HCT116 (cell line): Measurements from ENCODE around the gene SIVA1. TPM values are rescaled to one million over a fixed set of nuclear protein-coding genes. Genes with fewer than 3 reads are reported as not detected.

Source experiments
- ATAC-seq: fragments of 200-7000 bp; cut with Tn5 transposase; 2 replicates; pipeline ENCODE4 v1.9.1; 2020; ENCODE audit warnings: mild to moderate bottlenecking, moderate library complexity
- BruUV-seq: library from RNA; stranded (reverse); fragments of 400-500 nt; replicated peaks from 2 replicates; lab custom pipeline; 2021; lab: Mats Ljungman, UMichigan
- CTCF ChIA-PET: fragments of 300-600 bp; sonication (Branson Sonifier 250); formaldehyde crosslinking; loops from one replicate; lab custom pipeline; 2021; ENCODE audit warnings: antibody characterized with exemption; lab: Charles Lee
- POLR2A ChIA-PET: fragments of 300-600, 350-600 bp; sonication (Branson Sonifier 250); formaldehyde crosslinking; loops from one replicate; lab custom pipeline; 2021; ENCODE audit warnings: antibody characterized with exemption; lab: Charles Lee
- RAD21 ChIA-PET, 2 experiments: fragments of 300-600 bp; sonication (Branson Sonifier 250); formaldehyde crosslinking; loops; one replicate each; lab custom pipeline; 2023; ENCODE audit warnings: low total read pairs in 2 of 2; ENCODE audit not compliant: uncharacterized antibody in 2 of 2, unreplicated experiment in 2 of 2, low non-redundant PET in 1 of 2; lab: Charles Lee
- DNase-seq: peaks from one replicate; pipeline ENCODE4 v3.0.0-alpha.2; 2010; ENCODE audit warnings: low read depth, low spot score
- H2AFZ ChIP-seq: fragments of 200-600 bp; shearing (Covaris generic), sonication (generic); 2 replicates; pipeline ENCODE4 v1.6.1; 2017; ENCODE audit warnings: low read depth, mixed run types, mixed read lengths, antibody characterized with exemption, low read length; ENCODE audit not compliant: poor library complexity, severe bottlenecking
- H3K27ac ChIP-seq: 2 replicates; pipeline ENCODE4 v1.5.1; 2012; ENCODE audit warnings: low read depth, low read length
- H3K27me3 ChIP-seq: fragments of 200-600 bp; sonication (generic); 2 replicates; pipeline ENCODE4 v1.6.1; 2016; ENCODE audit warnings: mixed run types, low read length, mixed read lengths; ENCODE audit not compliant: insufficient read depth
- H3K36me3 ChIP-seq, 2 experiments: fragments of 200-500 bp in 1 of 2; fragments of 200-600 bp in 1 of 2; sonication (Bioruptor generic) in 1 of 2; sonication (generic) in 1 of 2; 2 replicates each; pipeline versions ENCODE4 v1.5.1 to v1.6.1; 2014 to 2016; ENCODE audit warnings: low read length in 2 of 2, inconsistent platforms in 1 of 2, mixed read lengths in 1 of 2, mixed run types in 1 of 2; ENCODE audit not compliant: insufficient read depth in 2 of 2, control insufficient read depth in 1 of 2
- H3K4me1 ChIP-seq, 2 experiments: fragments of 200-600 bp in 1 of 2; sonication (generic) in 1 of 2; 2 replicates each; pipeline versions ENCODE4 v1.5.1 to v1.6.1; 2012 to 2017; ENCODE audit warnings: low read length in 2 of 2, inconsistent platforms in 1 of 2, mild to moderate bottlenecking in 1 of 2, mixed read lengths in 1 of 2, mixed run types in 1 of 2, moderate library complexity in 1 of 2; ENCODE audit not compliant: insufficient read depth in 2 of 2, control insufficient read depth in 1 of 2
- H3K4me2 ChIP-seq: fragments of 200-600 bp; sonication (generic); 2 replicates; pipeline ENCODE4 v1.6.1; 2017; ENCODE audit warnings: mixed run types, low read length, mixed read lengths
- H3K4me3 ChIP-seq, 2 experiments: fragments of 200-600 bp in 1 of 2; sonication (generic) in 1 of 2; replicated peaks in 1 of 2; 2 replicates each; pipeline ENCODE4 v1.5.1; 2011 to 2016; ENCODE audit warnings: low read length in 2 of 2, control low read depth in 1 of 2, low read depth in 1 of 2, mild to moderate bottlenecking in 1 of 2, mixed read lengths in 1 of 2, mixed run types in 1 of 2
- H3K79me2 ChIP-seq: fragments of 200-600 bp; sonication (generic); 2 replicates; pipeline ENCODE4 v1.6.1; 2017; ENCODE audit warnings: mild to moderate bottlenecking, mixed run types, low read length, moderate library complexity, mixed read lengths; ENCODE audit not compliant: insufficient read depth
- H3K9ac ChIP-seq: fragments of 200-600 bp; sonication (generic); 2 replicates; pipeline ENCODE4 v1.6.1; 2016; ENCODE audit warnings: low read length, mixed read lengths
- H3K9me2 ChIP-seq: fragments of 200-600 bp; sonication (generic), shearing (Covaris generic); 2 replicates; pipeline ENCODE4 v1.6.1; 2017; ENCODE audit warnings: mixed run types, mild to moderate bottlenecking, moderate library complexity; ENCODE audit not compliant: insufficient read depth
- H3K9me3 ChIP-seq, 2 experiments: fragments of 200-500 bp in 1 of 2; fragments of 200-600 bp in 1 of 2; sonication (Bioruptor generic) in 1 of 2; sonication (generic) in 1 of 2; 2 replicates each; pipeline ENCODE4 v1.6.1; 2014 to 2017; ENCODE audit warnings: low read length in 2 of 2, mixed read lengths in 2 of 2, inconsistent platforms in 1 of 2, low read depth in 1 of 2, mild to moderate bottlenecking in 1 of 2, mixed run types in 1 of 2, moderate library complexity in 1 of 2; ENCODE audit not compliant: control insufficient read depth in 1 of 2, insufficient read depth in 1 of 2
- H4K20me1 ChIP-seq: fragments of 200-600 bp; sonication (generic), shearing (Covaris generic); 2 replicates; pipeline ENCODE4 v1.6.1; 2017; ENCODE audit warnings: mixed run types, mild to moderate bottlenecking, moderate library complexity; ENCODE audit not compliant: insufficient read depth
- CEBPB ChIP-seq: IDR thresholded peaks from 2 replicates; pipeline ENCODE4 v1.6.1; 2012; ENCODE audit warnings: low read depth
- CTCF ChIP-seq, 3 experiments: fragments of 200-600 bp in 1 of 3; sonication (generic) in 1 of 3; IDR thresholded peaks in 2 of 3; conservative IDR thresholded peaks in 1 of 3; 2 replicates each; pipeline ENCODE4 v1.5.1; 2012 to 2017; ENCODE audit warnings: low read depth in 2 of 3, low read length in 2 of 3, antibody characterized with exemption in 1 of 3, borderline replicate concordance in 1 of 3, control low read depth in 1 of 3, mild to moderate bottlenecking in 1 of 3, mixed read lengths in 1 of 3, mixed run types in 1 of 3, moderate library complexity in 1 of 3; ENCODE audit not compliant: insufficient read depth in 1 of 3
- EZH2 ChIP-seq: fragments of 200-600 bp; sonication (generic); IDR thresholded peaks from 2 replicates; pipeline ENCODE4 v1.6.1; 2017; ENCODE audit warnings: antibody characterized with exemption, mixed run types
- POLR2A ChIP-seq: IDR thresholded peaks from 2 replicates; pipeline ENCODE4 v1.7.0; 2011; ENCODE audit warnings: borderline replicate concordance; ENCODE audit not compliant: insufficient read depth, insufficient read length; ENCODE audit errors: extremely low read depth
- RAD21 ChIP-seq: IDR thresholded peaks from 2 replicates; pipeline ENCODE4 v1.6.1; 2012; ENCODE audit warnings: low read depth, mild to moderate bottlenecking
- SP1 ChIP-seq: IDR thresholded peaks from 2 replicates; pipeline ENCODE4 v1.6.1; 2012; ENCODE audit warnings: low read depth
- ZFX ChIP-seq: fragments of 450-650 bp; IDR thresholded peaks from 2 replicates; pipeline ENCODE4 v1.6.1; 2017
- intact Hi-C: fragments of 100-400 bp; cut with micrococcal nuclease; formaldehyde crosslinking; loops from 2 replicates; pipeline ENCODE4 v1.10.0; 2022
- total RNA-seq: library from RNA; stranded (reverse); gene quantifications from one replicate; pipeline ENCODE4 v1.2.1, GENCODE V29; 2021; ENCODE audit not compliant: unreplicated experiment

SIVA1 gene
- total RNA-seq, 1 experiment from 2014 or later: 141 TPM

- no peak for ATAC-seq
- TF ChIP-seq ZFX (no peak), SP1 (no peak), CEBPB (no peak), CTCF (IDR thresholded peaks at IDR 0.05 in 2 of 3, conservative IDR thresholded peaks at IDR 0.05 in 1 of 3; ENCODE audit: borderline replicate concordance in 1 of 3, insufficient read depth in 1 of 3, low read depth in 2 of 3, low read length in 2 of 3) (no peak), POLR2A (no peak)
- H3K79me2 ChIP-seq: no peaks in the 10 kb centered on the region; the same call in 1 of the 2 replicates
- H4K20me1 ChIP-seq: no peaks in the 10 kb centered on the region
- intact Hi-C loops: no loop called here
- BruUV-seq: no TSS peak
- H3K27ac ChIP-seq: no peak overlapping the region
- no peak overlapping the region for H3K4me2 ChIP-seq
- peaks cover 2 to 34% of the 10 kb centered on the region in 2 experiments; a peak in 3 of 4 replicates for H3K36me3 ChIP-seq
- H3K4me1 ChIP-seq: no peaks in the 10 kb centered on the region
- no peaks in the 10 kb centered on the region for H3K27me3 ChIP-seq
- peaks cover 0 to 5% of the 10 kb centered on the region in 2 experiments; a peak in 2 of 4 replicates for H3K9me3 ChIP-seq
- H3K9ac ChIP-seq: no peak overlapping the region
- no peak for DNase-seq
- H3K4me3 ChIP-seq: no peak overlapping the region
- ChIA-PET CTCF (no interaction called here), RAD21 (no interaction called here), POLR2A (no interaction called here)
- no peaks in the 10 kb centered on the region for H3K9me2 ChIP-seq
- H2AFZ ChIP-seq: no peak overlapping the region
These were observed 23.5 kb downstream of the SIVA1 start for GRCh38 chr14:104776481-104776880.

GRCh38 chr14:104776961-104777807, 24.2 kb downstream of the SIVA1 start:
- H3K36me3 ChIP-seq: peaks cover 2 to 27% of the 10 kb centered on the region in 2 experiments; a peak in 2 of 4 replicates
- ChIA-PET CTCF (no interaction called here), RAD21 (no interaction called here), POLR2A (no interaction called here)
- BruUV-seq: no TSS peak
- TF ChIP-seq RAD21 (no peak), EZH2 (no peak)
- no peak overlapping the region for H3K4me2 ChIP-seq
- intact Hi-C loops: no loop called here
- no peak overlapping the region for H3K9ac ChIP-seq
- no peaks in the 10 kb centered on the region for H3K4me1 ChIP-seq
- no peak for ATAC-seq
- H4K20me1 ChIP-seq: no peaks in the 10 kb centered on the region
- no peaks in the 10 kb centered on the region for H3K9me2 ChIP-seq
- H3K27ac ChIP-seq: no peak overlapping the region; the same call in 1 of the 2 replicates
- no peaks in the 10 kb centered on the region; a peak in 1 of 4 replicates for H3K9me3 ChIP-seq
- no peak for DNase-seq
- no peak overlapping the region for H2AFZ ChIP-seq
- H3K4me3 ChIP-seq: no peak overlapping the region
- no peaks in the 10 kb centered on the region for H3K27me3 ChIP-seq
- no peaks in the 10 kb centered on the region; the same call in 1 of the 2 replicates for H3K79me2 ChIP-seq
